H9 (cell line): ENCODE measurements around the gene ISG20L2. TPM values are rescaled to one million over a fixed set of nuclear protein-coding genes. Genes with fewer than 3 reads are reported as not detected.
A peak's percentile ranks its signal among the peaks of the same experiment; 100 is the strongest.

Experiments
- DNase-seq: peaks from one replicate; pipeline ENCODE4 v3.0.0-alpha.2; 2017
- H2AFZ ChIP-seq: one replicate; pipeline ENCODE4 v1.6.1; 2013; ENCODE audit warnings: mild to moderate bottlenecking, low read length, control low read depth, moderate library complexity
- H2AK5ac ChIP-seq: 2 replicates; pipeline ENCODE4 v1.6.1; 2013; ENCODE audit warnings: low read length, control low read depth, mixed read lengths; ENCODE audit not compliant: insufficient read length
- H2BK120ac ChIP-seq: one replicate; pipeline ENCODE4 v1.6.1; 2013; ENCODE audit warnings: low read depth, mild to moderate bottlenecking, low read length, control low read depth, inconsistent platforms; ENCODE audit not compliant: poor library complexity, severe bottlenecking
- H2BK12ac ChIP-seq: 2 replicates; pipeline ENCODE4 v1.6.1; 2013; ENCODE audit warnings: low read length, control low read depth, mixed read lengths, low read depth; ENCODE audit not compliant: insufficient read length
- H2BK15ac ChIP-seq: 2 replicates; pipeline ENCODE4 v1.6.1; 2013; ENCODE audit warnings: low read depth, low read length, control low read depth
- H2BK20ac ChIP-seq: one replicate; pipeline ENCODE4 v1.6.1; 2013; ENCODE audit warnings: low read depth, mild to moderate bottlenecking, low read length, control low read depth, inconsistent platforms; ENCODE audit not compliant: poor library complexity, severe bottlenecking
- H2BK5ac ChIP-seq: 2 replicates; pipeline ENCODE4 v1.6.1; 2013; ENCODE audit warnings: low read length, control low read depth, mixed read lengths; ENCODE audit not compliant: insufficient read length
- H3K14ac ChIP-seq: 2 replicates; pipeline ENCODE4 v1.6.1; 2013; ENCODE audit warnings: low read length, control low read depth; ENCODE audit not compliant: insufficient read depth
- H3K18ac ChIP-seq: 2 replicates; pipeline ENCODE4 v1.6.1; 2013; ENCODE audit warnings: low read depth, mild to moderate bottlenecking, mixed read lengths, low read length, control low read depth; ENCODE audit not compliant: insufficient read length
- H3K23ac ChIP-seq: 2 replicates; pipeline ENCODE4 v1.6.1; 2013; ENCODE audit warnings: low read length, control low read depth, mixed read lengths, low read depth; ENCODE audit not compliant: insufficient read length
- H3K23me2 ChIP-seq: 2 replicates; pipeline ENCODE4 v1.6.1; 2013; ENCODE audit warnings: low read depth, mild to moderate bottlenecking, mixed read lengths, low read length, control low read depth; ENCODE audit not compliant: insufficient read length, poor library complexity, severe bottlenecking
- H3K27ac ChIP-seq: 2 replicates; pipeline ENCODE4 v1.5.1; 2013; ENCODE audit warnings: low read length, control low read depth, mixed read lengths, low read depth; ENCODE audit not compliant: insufficient read length
- H3K27me3 ChIP-seq: 2 replicates; pipeline ENCODE4 v1.6.1; 2013; ENCODE audit warnings: low read length, control low read depth, inconsistent platforms; ENCODE audit not compliant: insufficient read depth
- H3K4ac ChIP-seq: 2 replicates; pipeline ENCODE4 v1.6.1; 2013; ENCODE audit warnings: low read depth, mild to moderate bottlenecking, control low read depth, inconsistent platforms, low read length, moderate library complexity
- H3K4me1 ChIP-seq: 2 replicates; pipeline ENCODE4 v1.6.1; 2013; ENCODE audit warnings: low read length, control low read depth, inconsistent platforms; ENCODE audit not compliant: insufficient read depth
- H3K4me2 ChIP-seq: 2 replicates; pipeline ENCODE4 v1.6.1; 2013; ENCODE audit warnings: low read length, control low read depth, mixed read lengths; ENCODE audit not compliant: insufficient read length, insufficient read depth
- H3K56ac ChIP-seq: 2 replicates; pipeline ENCODE4 v1.6.1; 2013; ENCODE audit warnings: low read depth, mild to moderate bottlenecking, mixed read lengths, low read length, control low read depth; ENCODE audit not compliant: insufficient read length
- H3K79me1 ChIP-seq: 2 replicates; pipeline ENCODE4 v1.6.1; 2013; ENCODE audit warnings: low read depth, mild to moderate bottlenecking, moderate library complexity, low read length, control low read depth, inconsistent platforms; ENCODE audit not compliant: insufficient read depth, poor library complexity, severe bottlenecking
- H3K79me2 ChIP-seq: 2 replicates; pipeline ENCODE4 v1.6.1; 2013; ENCODE audit warnings: low read length, control low read depth, inconsistent platforms; ENCODE audit not compliant: insufficient read depth
- H3K9ac ChIP-seq: 2 replicates; pipeline ENCODE4 v1.6.1; 2013; ENCODE audit warnings: low read length, control low read depth, mixed read lengths; ENCODE audit not compliant: insufficient read length; ENCODE audit errors: extremely low read depth
- H3K9me3 ChIP-seq: one replicate; pipeline ENCODE4 v1.6.1; 2013; ENCODE audit warnings: low read depth, low read length, inconsistent platforms; ENCODE audit not compliant: control insufficient read depth
- H3T11ph ChIP-seq: one replicate; pipeline ENCODE4 v1.6.1; 2013; ENCODE audit warnings: mild to moderate bottlenecking, low read length, control low read depth, inconsistent platforms
- H4K20me1 ChIP-seq: one replicate; pipeline ENCODE4 v1.6.1; 2013; ENCODE audit not compliant: control insufficient read depth, insufficient read length, insufficient read depth
- H4K5ac ChIP-seq: 2 replicates; pipeline ENCODE4 v1.6.1; 2013; ENCODE audit warnings: low read depth, mild to moderate bottlenecking, mixed read lengths, low read length, control low read depth; ENCODE audit not compliant: insufficient read length
- H4K8ac ChIP-seq: replicated peaks from 2 replicates; pipeline ENCODE4 v1.6.1; 2013; ENCODE audit warnings: low read length, control low read depth, mixed read lengths, low read depth; ENCODE audit not compliant: insufficient read length
- H4K91ac ChIP-seq: 2 replicates; pipeline ENCODE4 v1.6.1; 2013; ENCODE audit warnings: low read depth, mild to moderate bottlenecking, moderate library complexity, mixed read lengths, low read length, control low read depth; ENCODE audit not compliant: insufficient read length
- H3K27ac Mint-ChIP-seq, 3 experiments: 2 replicates in 2 of 3; 3 replicates in 1 of 3; pipeline ENCODE4 v1.8.0; 2020 to 2021; ENCODE audit warnings: mixed read lengths in 3 of 3, mild to moderate bottlenecking in 1 of 3, moderate library complexity in 1 of 3
- H3K27me3 Mint-ChIP-seq: 2 replicates; pipeline ENCODE4 v1.8.0; 2021; ENCODE audit warnings: low read depth, mild to moderate bottlenecking, moderate library complexity, mixed read lengths
- H3K36me3 Mint-ChIP-seq, 3 experiments: 2 replicates in 2 of 3; 3 replicates in 1 of 3; pipeline ENCODE4 v1.8.0; 2020 to 2021; ENCODE audit warnings: low read depth in 3 of 3, mixed read lengths in 3 of 3; ENCODE audit not compliant: insufficient read depth in 1 of 3
- H3K4me1 Mint-ChIP-seq, 2 experiments: 2 replicates each; pipeline ENCODE4 v1.8.0; 2020; ENCODE audit warnings: mixed read lengths in 2 of 2
- H3K4me3 Mint-ChIP-seq, 2 experiments: 2 replicates in 1 of 2; 3 replicates in 1 of 2; pipeline ENCODE4 v1.8.0; 2020 to 2021; ENCODE audit warnings: mild to moderate bottlenecking in 2 of 2, mixed read lengths in 2 of 2, moderate library complexity in 1 of 2
- H3K9me3 Mint-ChIP-seq, 2 experiments: 2 replicates in 1 of 2; 3 replicates in 1 of 2; pipeline ENCODE4 v1.8.0; 2020; ENCODE audit warnings: mild to moderate bottlenecking in 2 of 2, mixed read lengths in 2 of 2, moderate library complexity in 1 of 2
- WGBS: extraction: QIAGEN DNeasy Blood & Tissue Kit; methylation state at CpG from one replicate; pipeline ENCODE4 v1.1.7; 2013; ENCODE audit warnings: missing lambda C conversion rate, low lambda C conversion rate, mixed read lengths; ENCODE audit not compliant: insufficient read length; ENCODE audit errors: extremely low coverage; 5-methylcytosine and 5-hydroxymethylcytosine counted together
- total RNA-seq: library from RNA; stranded (reverse); gene quantifications from 2 replicates; pipeline ENCODE4 v1.2.1, GENCODE V29; 2021
- TF ChIP-seq, protein P1 (sequence below): fragments of 200-600 bp; sonication (generic); conservative IDR thresholded peaks from 3 replicates; pipeline ENCODE4 v1.8.0; 2021; ENCODE audit warnings: antibody characterized with exemption, mild to moderate bottlenecking

The ISG20L2 gene
- total RNA-seq, 1 experiment from 2014 or later = 57.6 TPM

DNA sequence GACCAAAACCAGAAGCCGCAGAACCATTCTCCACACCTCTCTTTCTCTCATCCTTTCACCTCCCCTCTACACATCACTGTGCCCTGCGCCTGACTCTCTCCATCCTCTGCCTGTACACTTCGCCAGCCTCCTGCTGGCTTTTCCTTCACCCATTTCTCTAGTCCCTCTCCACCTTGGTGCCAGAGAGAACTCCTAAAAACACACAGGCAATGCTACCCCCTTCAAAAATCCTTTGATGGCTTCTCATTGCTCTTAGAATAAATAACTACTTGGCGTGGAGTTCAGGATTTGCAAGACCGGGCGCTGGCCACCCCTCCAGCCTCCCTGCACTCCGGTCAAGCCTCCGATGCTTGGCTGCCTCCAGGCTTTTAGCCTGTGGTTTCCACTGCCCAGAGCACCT is 31.8 kb downstream of the ISG20L2 start:
- Mint-ChIP-seq H3K27me3 (peaks cover 6% of the 10 kb centered on the region), H3K4me3 (no peak overlapping the region), H3K36me3 (peaks cover 15 to 47% (median 39%) of the 10 kb centered on the region in 3 experiments), H3K4me1 (peaks cover 35 to 51% of the 10 kb centered on the region in 2 experiments), H3K9me3 (no peaks in the 10 kb centered on the region), H3K27ac (peak overlapping the region in 1 of 3 experiments; percentile 76; a peak in 2 of 7 replicates)
- no peak overlapping the region for H2BK20ac ChIP-seq
- H3K18ac ChIP-seq = no peak overlapping the region
- no peak overlapping the region for H4K5ac ChIP-seq
- no peak overlapping the region for H3K4me2 ChIP-seq
- no peak overlapping the region for H3K14ac ChIP-seq
- DNase-seq = no peak
- H2BK5ac ChIP-seq = no peak overlapping the region
- H3K79me2 ChIP-seq = no peaks in the 10 kb centered on the region
- H3K9ac ChIP-seq = no peak overlapping the region
- no peak overlapping the region for H3K23ac ChIP-seq
- no peak overlapping the region for H4K91ac ChIP-seq
- no peak overlapping the region for H3K56ac ChIP-seq
- H3K9me3 ChIP-seq = no peaks in the 10 kb centered on the region
- no peaks in the 10 kb centered on the region for H3K79me1 ChIP-seq
- peaks cover 10% of the 10 kb centered on the region for H3K23me2 ChIP-seq
- H3K4ac ChIP-seq = no peak overlapping the region
- no peaks in the 10 kb centered on the region for H3K27me3 ChIP-seq
- no peak overlapping the region for H2AK5ac ChIP-seq
- no peak overlapping the region for H3K27ac ChIP-seq
- no CpG with 5 or more reads among the region's 8 CpGs for WGBS
- H2BK12ac ChIP-seq = no peak overlapping the region
- TF ChIP-seq, protein P1, sequence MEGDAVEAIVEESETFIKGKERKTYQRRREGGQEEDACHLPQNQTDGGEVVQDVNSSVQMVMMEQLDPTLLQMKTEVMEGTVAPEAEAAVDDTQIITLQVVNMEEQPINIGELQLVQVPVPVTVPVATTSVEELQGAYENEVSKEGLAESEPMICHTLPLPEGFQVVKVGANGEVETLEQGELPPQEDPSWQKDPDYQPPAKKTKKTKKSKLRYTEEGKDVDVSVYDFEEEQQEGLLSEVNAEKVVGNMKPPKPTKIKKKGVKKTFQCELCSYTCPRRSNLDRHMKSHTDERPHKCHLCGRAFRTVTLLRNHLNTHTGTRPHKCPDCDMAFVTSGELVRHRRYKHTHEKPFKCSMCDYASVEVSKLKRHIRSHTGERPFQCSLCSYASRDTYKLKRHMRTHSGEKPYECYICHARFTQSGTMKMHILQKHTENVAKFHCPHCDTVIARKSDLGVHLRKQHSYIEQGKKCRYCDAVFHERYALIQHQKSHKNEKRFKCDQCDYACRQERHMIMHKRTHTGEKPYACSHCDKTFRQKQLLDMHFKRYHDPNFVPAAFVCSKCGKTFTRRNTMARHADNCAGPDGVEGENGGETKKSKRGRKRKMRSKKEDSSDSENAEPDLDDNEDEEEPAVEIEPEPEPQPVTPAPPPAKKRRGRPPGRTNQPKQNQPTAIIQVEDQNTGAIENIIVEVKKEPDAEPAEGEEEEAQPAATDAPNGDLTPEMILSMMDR = no peak
- H3K4me1 ChIP-seq = peaks cover 7% of the 10 kb centered on the region; the same call in 1 of the 2 replicates
- H3T11ph ChIP-seq = no peak overlapping the region
- H2BK120ac ChIP-seq = no peak overlapping the region
- no peak overlapping the region for H2BK15ac ChIP-seq
- no peak overlapping the region for H4K8ac ChIP-seq
- no peaks in the 10 kb centered on the region for H4K20me1 ChIP-seq
- H2AFZ ChIP-seq = no peak overlapping the region
